ENCODE measurements around the gene ACADL. TPM values are rescaled to one million over a fixed set of nuclear protein-coding genes. Genes with fewer than 3 reads are reported as not detected.

The ACADL gene
- total RNA-seq, 1 experiment from 2014 or later = 0.24 TPM

DNA sequence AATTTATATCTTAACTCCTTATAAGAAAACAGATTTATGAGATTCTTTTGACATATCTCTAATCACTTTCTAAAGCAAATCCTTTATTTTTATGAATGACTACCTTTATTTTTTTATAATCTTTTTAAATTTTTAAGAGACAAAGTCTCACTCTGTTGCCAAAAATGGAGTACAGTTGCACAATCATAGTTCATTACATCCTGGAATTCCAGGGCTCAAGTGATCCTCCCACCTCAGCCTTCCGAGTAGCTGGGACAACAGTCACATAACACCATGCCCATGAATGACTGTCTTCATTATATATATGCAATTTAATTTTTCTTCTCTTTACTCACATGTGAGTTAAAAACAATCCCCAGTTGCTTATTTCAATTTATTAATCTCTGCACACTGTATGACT is 21.7 kb downstream of the ACADL start:
- H3K27ac ChIP-seq = no peak overlapping the region
- ChIA-PET POLR2A (ENCODE audit: unreplicated experiment) (interaction anchor here (0.7 kb wide), 1 partner anchor 779 kb away, joined by 3 read pairs; no protein-coding TSS in a partner anchor), CTCF (no interaction called here)
- H3K9me2 ChIP-seq (ENCODE audit: insufficient read depth) = no peaks in the 10 kb centered on the region
- no peaks in the 10 kb centered on the region for H3K79me2 ChIP-seq (ENCODE audit: low read depth)
- DNase-seq = no peak
- TF ChIP-seq EZH2 (IDR thresholded peaks at IDR 0.05; ENCODE audit: low read depth) = no peak
- TF ChIP-seq, protein P1, sequence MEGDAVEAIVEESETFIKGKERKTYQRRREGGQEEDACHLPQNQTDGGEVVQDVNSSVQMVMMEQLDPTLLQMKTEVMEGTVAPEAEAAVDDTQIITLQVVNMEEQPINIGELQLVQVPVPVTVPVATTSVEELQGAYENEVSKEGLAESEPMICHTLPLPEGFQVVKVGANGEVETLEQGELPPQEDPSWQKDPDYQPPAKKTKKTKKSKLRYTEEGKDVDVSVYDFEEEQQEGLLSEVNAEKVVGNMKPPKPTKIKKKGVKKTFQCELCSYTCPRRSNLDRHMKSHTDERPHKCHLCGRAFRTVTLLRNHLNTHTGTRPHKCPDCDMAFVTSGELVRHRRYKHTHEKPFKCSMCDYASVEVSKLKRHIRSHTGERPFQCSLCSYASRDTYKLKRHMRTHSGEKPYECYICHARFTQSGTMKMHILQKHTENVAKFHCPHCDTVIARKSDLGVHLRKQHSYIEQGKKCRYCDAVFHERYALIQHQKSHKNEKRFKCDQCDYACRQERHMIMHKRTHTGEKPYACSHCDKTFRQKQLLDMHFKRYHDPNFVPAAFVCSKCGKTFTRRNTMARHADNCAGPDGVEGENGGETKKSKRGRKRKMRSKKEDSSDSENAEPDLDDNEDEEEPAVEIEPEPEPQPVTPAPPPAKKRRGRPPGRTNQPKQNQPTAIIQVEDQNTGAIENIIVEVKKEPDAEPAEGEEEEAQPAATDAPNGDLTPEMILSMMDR (conservative IDR thresholded peaks at IDR 0.05) = no peak
- H4K20me1 ChIP-seq (ENCODE audit: insufficient read depth) = no peaks in the 10 kb centered on the region
- H3K9me3 ChIP-seq (ENCODE audit: insufficient read depth, low read depth) = no peaks in the 10 kb centered on the region
- H3K4me1 ChIP-seq (replicated peaks; ENCODE audit: insufficient read depth) = no peaks in the 10 kb centered on the region; the same call in 1 of the 2 replicates
- no peak overlapping the region for H3K4me3 ChIP-seq
- no peak overlapping the region for H2AFZ ChIP-seq
- no peak overlapping the region for H3K4me2 ChIP-seq
- BruUV-seq (replicated peaks) = no TSS peak
- intact Hi-C loops (cut with micrococcal nuclease; ENCODE audit: unreplicated experiment) = no loop called here
- no peaks in the 10 kb centered on the region for H3F3A ChIP-seq (ENCODE audit: insufficient read depth, low read depth)
- H3K36me3 ChIP-seq (ENCODE audit: low read depth) = no peaks in the 10 kb centered on the region
- H3K27me3 ChIP-seq (ENCODE audit: insufficient read depth, low read depth) = no peaks in the 10 kb centered on the region

DNA sequence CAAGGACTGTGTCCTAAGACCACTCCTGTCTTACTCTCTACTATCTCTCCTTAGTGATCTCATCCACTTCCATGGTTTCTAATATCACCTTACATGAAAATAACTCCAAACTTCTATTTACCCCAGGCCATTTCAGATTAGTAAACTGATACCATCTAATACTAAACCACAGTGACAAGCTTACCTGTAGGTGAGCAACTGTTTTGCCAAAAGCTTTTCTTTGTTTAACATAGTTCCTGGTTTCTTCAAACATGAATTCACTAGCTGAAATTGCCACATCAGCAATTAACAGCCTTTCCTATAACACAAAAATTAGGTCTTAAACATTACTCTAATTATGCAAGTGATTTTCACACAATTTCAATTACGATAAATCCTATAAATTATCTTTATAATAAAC is 22.1 kb downstream of the ACADL start:
- Histone ChIP-seq H3K27me3 (ENCODE audit: insufficient read depth, low read depth) (no peaks in the 10 kb centered on the region), H3K4me3 (no peak overlapping the region), H3K36me3 (ENCODE audit: low read depth) (no peaks in the 10 kb centered on the region), H3K9me3 (ENCODE audit: insufficient read depth, low read depth) (no peaks in the 10 kb centered on the region), H3K27ac (no peak overlapping the region), H3K4me1 (replicated peaks; ENCODE audit: insufficient read depth) (no peaks in the 10 kb centered on the region; the same call in 1 of the 2 replicates), H3K9me2 (ENCODE audit: insufficient read depth) (no peaks in the 10 kb centered on the region), H2AFZ (no peak overlapping the region), H3K4me2 (no peak overlapping the region), H3F3A (ENCODE audit: insufficient read depth, low read depth) (no peaks in the 10 kb centered on the region), H3K79me2 (ENCODE audit: low read depth) (no peaks in the 10 kb centered on the region), H4K20me1 (ENCODE audit: insufficient read depth) (no peaks in the 10 kb centered on the region)
- intact Hi-C loops (cut with micrococcal nuclease; ENCODE audit: unreplicated experiment) = no loop called here
- DNase-seq = no peak
- TF ChIP-seq, protein P1 (conservative IDR thresholded peaks at IDR 0.05) = no peak
- TF ChIP-seq EZH2 (IDR thresholded peaks at IDR 0.05; ENCODE audit: low read depth) = no peak
- BruUV-seq (replicated peaks) = no TSS peak
- POLR2A ChIA-PET (ENCODE audit: unreplicated experiment) = no interaction called here
- CTCF ChIA-PET = no interaction called here

DNA sequence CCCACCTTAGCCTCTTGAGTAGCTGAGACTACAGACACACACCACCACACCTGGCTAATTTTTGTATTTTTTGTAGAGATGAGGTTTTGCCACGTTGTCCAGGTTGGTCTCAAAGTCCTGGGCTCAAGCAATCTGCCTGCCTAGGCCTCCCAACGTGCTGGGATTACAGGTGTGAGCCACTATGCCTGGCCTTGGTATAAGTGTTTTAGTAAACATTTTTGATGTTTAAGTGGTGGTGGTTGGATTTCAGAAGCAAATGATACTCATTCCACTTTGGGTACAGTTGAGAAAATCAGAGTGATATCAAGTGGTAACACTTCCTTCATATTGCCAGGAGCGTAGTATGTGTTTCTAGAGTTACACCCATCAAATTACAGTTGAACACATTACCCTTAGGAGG is 25.4 kb downstream of the ACADL start:
- Histone ChIP-seq H3K79me2 (ENCODE audit: low read depth) (no peaks in the 10 kb centered on the region), H3K27me3 (ENCODE audit: insufficient read depth, low read depth) (no peaks in the 10 kb centered on the region), H3K27ac (no peak overlapping the region), H2AFZ (no peak overlapping the region), H3K9me2 (ENCODE audit: insufficient read depth) (no peaks in the 10 kb centered on the region), H3K36me3 (ENCODE audit: low read depth) (no peaks in the 10 kb centered on the region), H3K4me3 (no peak overlapping the region), H4K20me1 (ENCODE audit: insufficient read depth) (no peaks in the 10 kb centered on the region), H3K4me1 (replicated peaks; ENCODE audit: insufficient read depth) (no peaks in the 10 kb centered on the region; the same call in 1 of the 2 replicates), H3K9me3 (ENCODE audit: insufficient read depth, low read depth) (no peaks in the 10 kb centered on the region), H3F3A (ENCODE audit: insufficient read depth, low read depth) (no peaks in the 10 kb centered on the region), H3K4me2 (no peak overlapping the region)
- BruUV-seq (replicated peaks) = no TSS peak
- intact Hi-C loops (cut with micrococcal nuclease; ENCODE audit: unreplicated experiment) = loop anchor here (1.0 to 10.0 kb wide), 4 partner anchors 125 to 1805 kb away; partner anchors contain the start of gene MAP2
- CTCF ChIA-PET = no interaction called here
- POLR2A ChIA-PET (ENCODE audit: unreplicated experiment) = no interaction called here
- no peak for TF ChIP-seq EZH2 (IDR thresholded peaks at IDR 0.05; ENCODE audit: low read depth)
- TF ChIP-seq, protein P1 (conservative IDR thresholded peaks at IDR 0.05) = no peak
- no peak for DNase-seq

Measured in PC-9 (cell line).